SK-N-SH (cell line): Measurements from ENCODE around the gene KDM1A. TPM values are rescaled to one million over a fixed set of nuclear protein-coding genes. Genes with fewer than 3 reads are reported as not detected.
A peak's percentile ranks its signal among the peaks of the same experiment; 100 is the strongest.

Experiments used
- CTCF ChIA-PET: fragments of 300-600, 350-600 bp; formaldehyde crosslinking; extraction: SDS; loops from one replicate; lab custom pipeline; 2021; lab: Yijun Ruan, JAX
- POLR2A ChIA-PET: fragments of 350-600 bp; sonication (Branson Sonifier 250); formaldehyde crosslinking; extraction: SDS; loops from one replicate; lab custom pipeline; 2020; ENCODE audit warnings: antibody characterized with exemption, inconsistent platforms; lab: Yijun Ruan, JAX
- DNase-seq: peaks from one replicate; pipeline ENCODE4 v3.0.0; 2012
- H2AFZ ChIP-seq: fragments of 200-600 bp; sonication (generic); 2 replicates; pipeline ENCODE4 v1.8.1; 2016; ENCODE audit warnings: antibody characterized with exemption, mild to moderate bottlenecking, low read depth
- H3F3A ChIP-seq: fragments of 200-600 bp; sonication (generic); replicated peaks from 2 replicates; pipeline ENCODE3; 2016; ENCODE audit warnings: antibody characterized with exemption, mild to moderate bottlenecking; ENCODE audit not compliant: insufficient read depth
- H3K27ac ChIP-seq, 2 experiments: fragments of 200-500 bp in 1 of 2; fragments of 200-600 bp in 1 of 2; sonication (Bioruptor generic) in 1 of 2; sonication (generic), shearing (Covaris generic) in 1 of 2; 2 replicates each; pipeline versions ENCODE4 v1.5.1 to v1.6.1; 2014 to 2016; ENCODE audit warnings: low read depth in 2 of 2, inconsistent platforms in 1 of 2, low read length in 1 of 2, mild to moderate bottlenecking in 1 of 2, mixed read lengths in 1 of 2
- H3K27me3 ChIP-seq: fragments of 200-600 bp; sonication (generic), shearing (Covaris generic); 2 replicates; pipeline ENCODE4 v1.6.1; 2016; ENCODE audit warnings: mixed run types; ENCODE audit not compliant: insufficient read depth
- H3K36me3 ChIP-seq, 2 experiments: fragments of 200-500 bp in 1 of 2; fragments of 200-600 bp in 1 of 2; sonication (Bioruptor generic) in 1 of 2; sonication (generic) in 1 of 2; replicated peaks in 1 of 2; 2 replicates each; pipeline versions ENCODE3 to v1.5.1; 2014 to 2016; ENCODE audit warnings: low read length in 1 of 2, mild to moderate bottlenecking in 1 of 2; ENCODE audit not compliant: insufficient read depth in 2 of 2, control insufficient read depth in 1 of 2
- H3K4me1 ChIP-seq, 2 experiments: fragments of 200-500 bp in 1 of 2; fragments of 200-600 bp in 1 of 2; sonication (Bioruptor generic) in 1 of 2; sonication (generic), shearing (Covaris generic) in 1 of 2; 2 replicates each; pipeline versions ENCODE4 v1.5.1 to v1.6.1; 2014 to 2016; ENCODE audit warnings: low read depth in 1 of 2, low read length in 1 of 2, mixed run types in 1 of 2; ENCODE audit not compliant: insufficient read depth in 2 of 2, control insufficient read depth in 1 of 2
- H3K4me2 ChIP-seq: fragments of 200-600 bp; sonication (generic), shearing (Covaris generic); 2 replicates; pipeline ENCODE4 v1.6.1; 2017; ENCODE audit warnings: mixed run types
- H3K4me3 ChIP-seq, 2 experiments: fragments of 200-500 bp in 1 of 2; fragments of 200-600 bp in 1 of 2; sonication (Bioruptor generic) in 1 of 2; sonication (generic), shearing (Covaris generic) in 1 of 2; 2 replicates each; pipeline versions ENCODE4 v1.5.1 to v1.8.1; 2014 to 2016; ENCODE audit warnings: low read depth in 2 of 2, inconsistent platforms in 1 of 2, low read length in 1 of 2, mild to moderate bottlenecking in 1 of 2, mixed read lengths in 1 of 2, moderate library complexity in 1 of 2
- H3K79me2 ChIP-seq: fragments of 200-600 bp; sonication (generic); 2 replicates; pipeline ENCODE4 v1.8.1; 2017; ENCODE audit warnings: mild to moderate bottlenecking; ENCODE audit not compliant: insufficient read depth
- H3K9ac ChIP-seq: fragments of 200-600 bp; sonication (generic); 2 replicates; pipeline ENCODE4 v1.6.1; 2017; ENCODE audit warnings: mixed run types
- H3K9me2 ChIP-seq: fragments of 200-600 bp; sonication (generic); 2 replicates; pipeline ENCODE4 v1.6.1; 2017; ENCODE audit warnings: mixed run types
- H3K9me3 ChIP-seq: fragments of 200-600 bp; sonication (generic); 2 replicates; pipeline ENCODE4 v1.6.1; 2017; ENCODE audit warnings: mixed run types, mild to moderate bottlenecking, moderate library complexity
- H4K20me1 ChIP-seq: fragments of 200-600 bp; sonication (generic); 2 replicates; pipeline ENCODE4 v1.6.1; 2017; ENCODE audit warnings: mild to moderate bottlenecking, mixed run types; ENCODE audit not compliant: insufficient read depth
- ELF1 ChIP-seq: IDR thresholded peaks from 2 replicates; pipeline ENCODE4 v1.4.0; 2012
- EP300 ChIP-seq, 2 experiments: IDR thresholded peaks; 2 replicates each; pipeline versions ENCODE4 v1.4.0 to v1.6.1; 2012; ENCODE audit warnings: borderline replicate concordance in 1 of 2, low read depth in 1 of 2, low read length in 1 of 2
- EZH2phosphoT487 ChIP-seq: fragments of 200-600 bp; sonication (generic); IDR thresholded peaks from 2 replicates; pipeline ENCODE4 v1.6.1; 2017; ENCODE audit warnings: low read depth, mixed run types, mild to moderate bottlenecking, antibody characterized with exemption, moderate library complexity, borderline replicate concordance
- FOXJ3 ChIP-seq: sonication (generic); formaldehyde crosslinking; IDR thresholded peaks from 2 replicates; pipeline ENCODE4 v1.5.1; 2020; ENCODE audit warnings: mild to moderate bottlenecking, missing genetic modification reagents
- JUND ChIP-seq: IDR thresholded peaks from 2 replicates; pipeline ENCODE4 v1.4.0; 2012
- MXI1 ChIP-seq: IDR thresholded peaks from 2 replicates; pipeline ENCODE4 v1.6.1; 2012; ENCODE audit warnings: mild to moderate bottlenecking, low read depth, low read length, improper control_type of control experiment
- NFIC ChIP-seq: IDR thresholded peaks from 2 replicates; pipeline ENCODE4 v1.4.0; 2012; ENCODE audit warnings: borderline replicate concordance
- POLR2AphosphoS5 ChIP-seq: IDR thresholded peaks from 2 replicates; pipeline ENCODE4 v1.6.1; 2012; ENCODE audit warnings: low read depth, low read length
- RAD21 ChIP-seq: IDR thresholded peaks from 2 replicates; pipeline ENCODE4 v1.6.1; 2012; ENCODE audit warnings: mild to moderate bottlenecking, low read length
- RXRA ChIP-seq: IDR thresholded peaks from 2 replicates; pipeline ENCODE4 v1.4.0; 2012; ENCODE audit warnings: low read depth, mild to moderate bottlenecking, borderline replicate concordance
- SMC3 ChIP-seq: IDR thresholded peaks from 2 replicates; pipeline ENCODE4 v1.6.1; 2012; ENCODE audit warnings: low read depth, low read length, improper control_type of control experiment
- TAF1 ChIP-seq: IDR thresholded peaks from 2 replicates; pipeline ENCODE4 v1.6.1; 2012; ENCODE audit warnings: low read depth, mild to moderate bottlenecking, low read length, moderate library complexity, borderline replicate concordance
- TCF12 ChIP-seq: IDR thresholded peaks from 2 replicates; pipeline ENCODE4 v1.4.0; 2012
- TEAD4 ChIP-seq: IDR thresholded peaks from 2 replicates; pipeline ENCODE4 v1.4.0; 2012; ENCODE audit warnings: mild to moderate bottlenecking, borderline replicate concordance; ENCODE audit not compliant: insufficient read depth
- WGBS: methylation state at CpG from one replicate; pipeline ENCODE4 v1.1.6; 2017; ENCODE audit warnings: low lambda C conversion rate; 5-methylcytosine and 5-hydroxymethylcytosine counted together
- polyA plus RNA-seq, 3 experiments: library from polyadenylated mRNA; depleted of rRNA; stranded (reverse); fragments of >200 nt; gene quantifications; 2 replicates each; pipeline ENCODE4 v1.2.3, GENCODE V29; 2012
- TF ChIP-seq, protein P1 (sequence below): fragments of 200-600 bp; sonication (generic); IDR thresholded peaks from 2 replicates; pipeline ENCODE4 v1.6.1; 2017; ENCODE audit warnings: antibody characterized with exemption, mild to moderate bottlenecking, moderate library complexity
- TF ChIP-seq, protein P2 (sequence below): fragments of 150-350 bp; IDR thresholded peaks from 2 replicates; pipeline ENCODE4 v1.6.1; 2016; ENCODE audit warnings: mild to moderate bottlenecking, low read depth, low read length
- TF ChIP-seq, protein P3 (sequence below): fragments of 150-350 bp; IDR thresholded peaks from 2 replicates; pipeline ENCODE4 v1.6.1; 2017; ENCODE audit warnings: antibody characterized with exemption, low read length, low read depth, borderline replicate concordance
- TF ChIP-seq, protein P4 (sequence below): IDR thresholded peaks from 2 replicates; pipeline ENCODE4 v1.4.0; 2012; ENCODE audit warnings: low read depth, borderline replicate concordance
- TF ChIP-seq, protein P5 (sequence below): IDR thresholded peaks from 2 replicates; pipeline ENCODE4 v1.4.0; 2012; ENCODE audit warnings: low read depth

Gene KDM1A
- polyA plus RNA-seq, 1 of the 3 experiments (the other 2 are of a cell fraction) = 71.0 TPM

DNA sequence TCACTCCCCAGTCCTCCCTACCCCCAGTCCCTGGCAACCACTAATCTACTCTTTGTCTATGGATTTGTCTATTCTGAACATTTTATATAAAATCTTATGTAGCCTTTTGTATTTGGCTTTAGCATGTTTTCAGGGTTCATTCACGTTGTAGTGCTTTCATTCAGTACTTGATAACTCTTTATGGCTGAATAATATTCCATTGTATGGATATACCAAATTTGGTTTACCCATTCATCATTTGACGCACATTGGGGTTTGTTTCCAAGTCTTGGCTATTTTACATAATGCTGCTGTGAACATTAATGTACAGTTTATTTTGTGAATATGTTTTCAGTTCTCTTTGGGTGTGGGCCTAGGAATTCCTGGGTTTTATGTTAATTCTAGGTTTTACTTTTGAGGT, 2.6 kb downstream of the KDM1A start:
- POLR2A ChIA-PET = no interaction called here
- H4K20me1 ChIP-seq = peaks cover 49% of the 10 kb centered on the region
- 96% methylated on average over 2 of the region's 2 CpGs for WGBS

More for the DNA sequence above, 2.6 kb downstream of the KDM1A start:
- Histone ChIP-seq H3K9me2 (no peaks in the 10 kb centered on the region), H3K79me2 (peaks cover 75% of the 10 kb centered on the region), H2AFZ (no peak overlapping the region), H3K4me3 (peak overlapping the region in 1 of 2 experiments; percentile 75; a peak in 1 of 4 replicates), H3K36me3 (peaks cover 0 to 11% of the 10 kb centered on the region in 2 experiments), H3K4me1 (no peaks in the 10 kb centered on the region), H3K9ac (no peak overlapping the region), H3K27me3 (no peaks in the 10 kb centered on the region), H3K4me2 (peak overlapping the region; percentile 81), H3K9me3 (no peaks in the 10 kb centered on the region), H3F3A (no peaks in the 10 kb centered on the region), H3K27ac (no peak overlapping the region)
- no peak for DNase-seq
- TF ChIP-seq, protein P1, sequence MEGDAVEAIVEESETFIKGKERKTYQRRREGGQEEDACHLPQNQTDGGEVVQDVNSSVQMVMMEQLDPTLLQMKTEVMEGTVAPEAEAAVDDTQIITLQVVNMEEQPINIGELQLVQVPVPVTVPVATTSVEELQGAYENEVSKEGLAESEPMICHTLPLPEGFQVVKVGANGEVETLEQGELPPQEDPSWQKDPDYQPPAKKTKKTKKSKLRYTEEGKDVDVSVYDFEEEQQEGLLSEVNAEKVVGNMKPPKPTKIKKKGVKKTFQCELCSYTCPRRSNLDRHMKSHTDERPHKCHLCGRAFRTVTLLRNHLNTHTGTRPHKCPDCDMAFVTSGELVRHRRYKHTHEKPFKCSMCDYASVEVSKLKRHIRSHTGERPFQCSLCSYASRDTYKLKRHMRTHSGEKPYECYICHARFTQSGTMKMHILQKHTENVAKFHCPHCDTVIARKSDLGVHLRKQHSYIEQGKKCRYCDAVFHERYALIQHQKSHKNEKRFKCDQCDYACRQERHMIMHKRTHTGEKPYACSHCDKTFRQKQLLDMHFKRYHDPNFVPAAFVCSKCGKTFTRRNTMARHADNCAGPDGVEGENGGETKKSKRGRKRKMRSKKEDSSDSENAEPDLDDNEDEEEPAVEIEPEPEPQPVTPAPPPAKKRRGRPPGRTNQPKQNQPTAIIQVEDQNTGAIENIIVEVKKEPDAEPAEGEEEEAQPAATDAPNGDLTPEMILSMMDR = no peak
- TF ChIP-seq RAD21 = no peak
- TF ChIP-seq, protein P2, sequence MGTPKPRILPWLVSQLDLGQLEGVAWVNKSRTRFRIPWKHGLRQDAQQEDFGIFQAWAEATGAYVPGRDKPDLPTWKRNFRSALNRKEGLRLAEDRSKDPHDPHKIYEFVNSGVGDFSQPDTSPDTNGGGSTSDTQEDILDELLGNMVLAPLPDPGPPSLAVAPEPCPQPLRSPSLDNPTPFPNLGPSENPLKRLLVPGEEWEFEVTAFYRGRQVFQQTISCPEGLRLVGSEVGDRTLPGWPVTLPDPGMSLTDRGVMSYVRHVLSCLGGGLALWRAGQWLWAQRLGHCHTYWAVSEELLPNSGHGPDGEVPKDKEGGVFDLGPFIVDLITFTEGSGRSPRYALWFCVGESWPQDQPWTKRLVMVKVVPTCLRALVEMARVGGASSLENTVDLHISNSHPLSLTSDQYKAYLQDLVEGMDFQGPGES = no peak
- TF ChIP-seq TCF12 = no peak
- no peak for TF ChIP-seq EZH2phosphoT487
- no peak for TF ChIP-seq POLR2AphosphoS5
- TF ChIP-seq EP300 (IDR thresholded peaks at IDR 0.05; ENCODE audit: borderline replicate concordance in 1 of 2, low read depth in 1 of 2, low read length in 1 of 2) = no peak
- TF ChIP-seq, protein P3, sequence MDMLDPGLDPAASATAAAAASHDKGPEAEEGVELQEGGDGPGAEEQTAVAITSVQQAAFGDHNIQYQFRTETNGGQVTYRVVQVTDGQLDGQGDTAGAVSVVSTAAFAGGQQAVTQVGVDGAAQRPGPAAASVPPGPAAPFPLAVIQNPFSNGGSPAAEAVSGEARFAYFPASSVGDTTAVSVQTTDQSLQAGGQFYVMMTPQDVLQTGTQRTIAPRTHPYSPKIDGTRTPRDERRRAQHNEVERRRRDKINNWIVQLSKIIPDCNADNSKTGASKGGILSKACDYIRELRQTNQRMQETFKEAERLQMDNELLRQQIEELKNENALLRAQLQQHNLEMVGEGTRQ = no peak
- no peak for TF ChIP-seq TAF1
- no peak for TF ChIP-seq SMC3
- TF ChIP-seq FOXJ3 (CRISPR knock-in tag) = no peak
- TF ChIP-seq NFIC = no peak
- TF ChIP-seq TEAD4 = no peak
- TF ChIP-seq RXRA = no peak
- no peak for TF ChIP-seq ELF1
- TF ChIP-seq MXI1 = no peak
- TF ChIP-seq, protein P4, sequence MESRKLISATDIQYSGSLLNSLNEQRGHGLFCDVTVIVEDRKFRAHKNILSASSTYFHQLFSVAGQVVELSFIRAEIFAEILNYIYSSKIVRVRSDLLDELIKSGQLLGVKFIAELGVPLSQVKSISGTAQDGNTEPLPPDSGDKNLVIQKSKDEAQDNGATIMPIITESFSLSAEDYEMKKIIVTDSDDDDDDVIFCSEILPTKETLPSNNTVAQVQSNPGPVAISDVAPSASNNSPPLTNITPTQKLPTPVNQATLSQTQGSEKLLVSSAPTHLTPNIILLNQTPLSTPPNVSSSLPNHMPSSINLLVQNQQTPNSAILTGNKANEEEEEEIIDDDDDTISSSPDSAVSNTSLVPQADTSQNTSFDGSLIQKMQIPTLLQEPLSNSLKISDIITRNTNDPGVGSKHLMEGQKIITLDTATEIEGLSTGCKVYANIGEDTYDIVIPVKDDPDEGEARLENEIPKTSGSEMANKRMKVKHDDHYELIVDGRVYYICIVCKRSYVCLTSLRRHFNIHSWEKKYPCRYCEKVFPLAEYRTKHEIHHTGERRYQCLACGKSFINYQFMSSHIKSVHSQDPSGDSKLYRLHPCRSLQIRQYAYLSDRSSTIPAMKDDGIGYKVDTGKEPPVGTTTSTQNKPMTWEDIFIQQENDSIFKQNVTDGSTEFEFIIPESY = no peak
- TF ChIP-seq JUND = no peak
- TF ChIP-seq, protein P5, sequence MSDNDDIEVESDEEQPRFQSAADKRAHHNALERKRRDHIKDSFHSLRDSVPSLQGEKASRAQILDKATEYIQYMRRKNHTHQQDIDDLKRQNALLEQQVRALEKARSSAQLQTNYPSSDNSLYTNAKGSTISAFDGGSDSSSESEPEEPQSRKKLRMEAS = no peak
- CTCF ChIA-PET = no interaction called here
